SKM-1 (cell line): ENCODE results near the gene UNC5C.

Experiments used
- DNase-seq: peaks from one replicate; lab custom pipeline; 2025; ENCODE audit not compliant: unreplicated experiment; lab: John Stamatoyannopoulos, UW

The UNC5C gene

DNA sequence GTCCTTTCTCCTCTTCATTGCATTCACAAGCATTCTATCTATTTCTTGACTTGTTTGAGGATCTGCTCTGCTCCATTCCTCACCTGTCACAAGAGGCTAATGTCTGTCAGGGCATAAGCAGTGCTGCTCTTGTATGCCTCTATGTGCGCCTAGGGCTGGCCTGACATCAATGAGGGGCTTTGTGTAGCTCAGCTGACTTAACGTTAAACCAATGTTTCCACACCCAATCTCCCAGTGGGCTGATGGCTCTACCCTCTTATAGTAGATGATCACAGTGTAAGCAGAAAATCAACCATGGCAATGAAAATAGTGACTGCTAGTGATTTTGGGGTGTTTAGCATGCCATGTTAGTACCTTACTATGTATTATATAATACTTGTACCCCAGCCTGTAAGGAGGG is 139.0 kb downstream of the UNC5C start:
- DNase-seq = no peak

- no peak for DNase-seq
Measured at GRCh38 chr4:95409127-95409526, 139.6 kb downstream of the UNC5C start.

- no peak for DNase-seq
Measured at GRCh38 chr4:95402299-95402698, 146.5 kb downstream of the UNC5C start.

DNA sequence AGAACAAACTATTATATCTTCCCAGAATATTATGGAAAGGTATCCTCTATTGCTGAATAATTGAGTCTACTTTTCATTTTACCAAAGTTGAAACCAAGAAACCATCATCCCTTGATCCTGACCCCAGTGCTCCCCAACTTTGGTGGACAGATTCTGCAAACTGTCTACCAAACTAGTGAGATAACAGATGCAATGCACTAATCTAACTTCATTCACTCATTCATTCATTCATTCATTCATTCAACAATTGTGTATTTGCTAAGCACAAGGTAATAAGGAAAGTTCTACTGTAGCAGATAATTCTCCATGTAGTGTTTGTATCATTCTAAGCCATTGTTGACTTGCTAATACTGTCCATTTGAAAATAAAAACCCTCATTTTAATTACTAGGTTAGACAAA is 150.6 kb downstream of the UNC5C start:
- no peak for DNase-seq

DNA sequence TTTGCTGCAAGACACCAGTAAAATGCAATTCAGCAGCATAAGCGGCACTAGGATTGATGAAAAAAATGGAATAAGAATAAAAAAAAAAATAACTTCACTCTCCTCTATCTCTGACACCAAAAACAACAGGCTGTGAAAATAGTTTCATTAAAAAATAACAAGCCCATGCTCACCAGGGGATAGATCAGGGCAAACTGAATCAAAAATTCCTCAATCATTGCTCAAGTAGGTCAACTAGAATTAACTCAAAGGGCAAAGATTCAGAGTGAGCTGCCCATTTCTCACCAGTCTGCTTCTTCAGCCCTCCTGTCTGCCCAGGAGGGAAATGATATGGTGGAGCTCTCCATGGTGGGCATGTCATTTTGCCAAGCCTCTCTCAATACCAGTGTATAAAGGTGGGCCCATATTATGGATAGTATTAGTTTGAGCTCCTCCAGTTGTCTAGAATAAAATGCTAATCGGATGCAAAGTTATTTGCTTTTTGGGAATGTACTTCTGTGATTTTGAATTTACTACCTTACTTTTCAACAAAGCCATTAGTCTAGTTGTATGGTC is 153.9 kb downstream of the UNC5C start:
- no peak for DNase-seq

DNA sequence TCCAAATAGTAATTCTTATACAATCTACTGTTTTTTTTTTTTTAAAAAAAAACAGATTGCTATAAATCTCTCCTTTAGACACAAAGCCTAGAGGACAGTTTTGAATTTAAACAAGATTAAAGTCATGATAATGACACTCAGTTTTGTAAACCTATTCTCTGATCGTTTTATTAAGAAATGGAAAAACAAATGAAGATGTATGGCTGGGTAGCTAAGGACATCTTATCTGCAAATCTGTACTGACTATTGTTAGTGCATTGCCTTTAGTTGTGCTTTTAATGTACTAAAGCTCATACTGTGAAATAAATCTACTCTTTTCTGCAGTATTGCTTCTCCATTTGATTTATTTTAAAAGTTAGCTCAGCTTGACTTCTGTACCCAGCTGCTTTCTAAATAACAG is 155.0 kb downstream of the UNC5C start:
- no peak for DNase-seq

DNA sequence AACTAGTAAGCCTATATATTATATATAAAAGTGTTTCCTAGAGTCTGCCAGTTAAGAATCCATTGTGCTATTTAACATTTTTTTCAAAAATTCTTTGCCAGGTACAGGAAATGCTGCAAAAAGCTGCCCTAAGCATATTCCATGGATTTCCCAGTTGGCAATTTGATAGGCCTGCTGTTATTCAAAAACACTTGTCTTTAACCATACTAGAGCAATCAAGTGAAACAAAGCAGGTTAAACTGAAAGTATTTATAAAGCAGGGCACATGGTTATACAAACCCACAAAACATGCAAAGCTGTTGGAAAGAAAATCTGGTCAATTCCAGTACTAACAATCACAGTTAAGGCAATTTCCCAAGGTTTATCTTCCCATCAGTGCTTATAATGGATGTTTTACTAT is 159.9 kb downstream of the UNC5C start:
- DNase-seq = no peak

DNA sequence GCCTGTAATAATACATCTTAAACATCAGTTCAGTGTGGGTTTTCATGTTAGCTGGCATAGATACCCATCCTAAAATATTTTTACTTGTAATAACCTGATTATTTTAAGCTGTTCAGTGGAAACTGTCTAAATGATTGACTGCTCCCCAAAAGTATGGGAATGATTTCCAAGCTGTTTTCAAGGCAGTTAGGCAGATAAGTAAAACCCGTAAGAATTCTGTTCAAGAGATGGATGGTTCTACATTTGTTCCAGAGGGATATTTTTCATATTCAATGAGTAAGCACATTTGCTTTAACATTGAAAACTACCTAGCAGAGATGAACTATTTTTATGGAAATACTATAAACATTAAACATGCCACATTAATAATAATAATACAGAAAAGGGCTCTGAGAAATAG is 161.1 kb downstream of the UNC5C start:
- no peak for DNase-seq

DNA sequence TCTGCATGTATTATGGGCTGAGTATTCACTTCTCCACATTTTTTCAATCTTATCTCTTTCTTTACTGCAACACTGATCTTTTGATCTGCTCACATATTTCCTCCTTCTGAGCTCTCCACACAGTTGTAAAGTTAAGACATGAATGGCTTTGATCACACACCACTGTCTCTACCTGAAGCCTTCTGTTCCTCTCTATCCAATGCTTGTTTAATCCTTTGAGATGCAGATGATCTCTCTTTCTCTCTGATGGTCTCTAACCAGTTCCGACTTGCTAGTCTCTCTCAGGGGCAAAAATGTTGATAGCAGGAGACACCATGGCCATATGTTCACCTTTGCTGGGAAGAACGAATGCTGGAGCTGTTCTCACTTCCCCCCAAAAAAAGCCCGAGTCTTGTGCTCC is 162.4 kb downstream of the UNC5C start:
- DNase-seq = no peak

DNA sequence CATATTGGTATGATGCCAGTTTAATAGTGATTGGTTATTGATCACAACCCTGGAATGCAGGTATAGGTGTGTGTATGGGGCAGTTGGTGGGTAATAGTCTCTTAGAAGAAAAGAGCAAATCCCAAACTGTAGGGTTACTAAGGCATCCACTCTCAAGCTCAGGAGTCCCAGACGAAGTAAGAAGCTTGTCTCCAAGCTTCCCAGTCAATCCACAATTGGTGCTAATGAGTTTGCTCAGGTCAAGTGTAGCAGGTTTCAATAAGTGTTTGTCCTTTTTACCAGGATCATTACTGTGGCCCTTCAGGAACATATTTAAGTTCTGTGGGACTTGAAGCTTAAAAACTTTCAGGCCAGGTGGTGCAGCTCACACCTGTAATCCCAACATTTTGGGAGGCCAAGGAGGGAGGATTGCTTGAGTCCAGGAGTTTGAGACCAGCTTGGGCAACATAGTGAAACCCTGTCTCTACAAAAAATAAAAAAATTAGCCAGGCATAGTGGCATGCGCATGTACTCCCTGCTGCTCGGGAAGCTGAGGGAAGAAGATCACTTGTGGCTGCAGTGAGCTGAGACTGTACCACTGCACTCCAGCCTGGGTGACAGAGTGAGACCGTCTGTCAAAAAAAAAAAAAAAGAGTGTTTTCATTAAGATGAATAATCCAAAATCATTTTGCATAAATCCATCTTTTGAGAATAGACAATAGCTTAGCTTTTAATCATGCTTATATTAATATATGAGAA is 166.8 kb downstream of the UNC5C start:
- DNase-seq = no peak

DNA sequence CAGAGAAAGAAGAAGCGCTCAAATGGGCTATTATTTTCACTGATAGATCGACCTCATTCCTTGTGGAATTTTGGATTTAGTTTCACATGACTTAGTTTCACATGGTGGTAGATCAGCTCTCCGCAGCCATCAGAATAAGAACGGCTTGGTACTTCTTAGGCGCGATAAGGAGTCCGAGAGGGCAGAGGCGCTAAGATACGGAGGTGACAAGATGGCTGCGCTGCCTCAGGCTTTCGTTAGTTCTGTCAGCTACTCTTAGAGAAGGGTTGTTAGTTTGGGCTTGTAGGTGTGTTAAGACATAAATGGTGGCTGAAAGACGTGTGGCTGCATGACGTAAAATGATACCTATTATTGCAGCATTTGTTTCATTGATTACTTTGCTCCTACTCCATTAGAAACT is 169.1 kb downstream of the UNC5C start:
- no peak for DNase-seq

DNA sequence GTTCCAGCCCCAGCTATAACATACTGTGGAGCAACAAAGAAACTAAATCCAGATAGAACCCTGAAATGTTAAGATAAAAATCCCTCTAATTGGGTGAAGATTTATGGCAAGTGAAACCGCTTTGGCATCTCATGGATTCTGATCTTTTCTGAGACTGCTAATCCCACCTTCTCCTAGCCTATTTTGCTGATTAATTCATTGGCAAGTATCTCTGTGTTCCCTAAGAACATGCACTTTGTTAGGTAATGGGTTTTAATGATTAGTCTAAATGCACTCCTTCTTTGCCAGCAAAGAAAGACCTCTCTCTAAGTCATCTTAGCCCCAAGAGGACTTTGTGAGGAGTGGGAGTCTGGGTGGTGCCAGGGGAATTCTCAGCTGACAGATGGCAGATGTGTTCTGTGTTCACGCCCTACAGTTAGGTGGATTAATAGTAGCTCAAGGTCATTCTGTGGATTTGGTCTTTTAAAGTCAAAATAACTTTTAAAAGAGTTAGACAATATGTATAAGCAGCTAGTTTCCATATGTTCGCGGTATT is 171.3 kb downstream of the UNC5C start:
- no peak for DNase-seq

GRCh38 chr4:95371476-95372224 is 177.1 kb downstream of the UNC5C start:
- no peak for DNase-seq

- DNase-seq = no peak
Measured at GRCh38 chr4:95367824-95368223, 180.9 kb downstream of the UNC5C start.

GRCh38 chr4:95363966-95364365 is 184.8 kb downstream of the UNC5C start:
- DNase-seq = no peak

- no peak for DNase-seq
Measured at GRCh38 chr4:95363559-95363925, 185.2 kb downstream of the UNC5C start.

DNA sequence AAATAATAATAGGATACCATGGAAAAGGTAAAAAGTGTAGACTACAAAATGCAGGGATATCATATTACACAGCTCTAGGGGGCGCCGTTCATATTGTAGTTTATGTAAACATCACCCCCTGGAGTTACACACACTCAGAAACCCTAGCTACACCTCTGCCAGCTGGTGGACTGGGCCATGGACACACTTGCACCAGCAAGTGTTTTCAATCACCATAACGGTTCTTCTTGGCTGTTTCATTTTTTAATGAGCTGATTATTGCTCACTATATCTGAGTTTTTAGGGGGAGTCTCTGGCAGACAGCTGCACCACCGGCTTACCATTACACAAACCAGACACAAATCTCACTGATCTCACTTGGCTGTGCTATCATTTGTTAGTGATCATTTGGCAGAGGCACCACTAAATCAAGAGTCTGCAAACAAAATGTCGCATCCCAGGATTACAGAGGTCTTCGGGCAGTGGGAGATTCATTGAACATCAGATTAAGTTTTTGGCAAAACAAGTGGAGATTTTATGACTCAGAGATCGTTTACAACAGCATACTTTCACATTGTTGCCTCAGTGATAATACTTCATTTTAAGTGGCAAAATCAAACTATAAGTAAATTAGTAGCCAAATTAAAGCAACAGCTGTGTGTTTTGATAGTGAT is 185.7 kb downstream of the UNC5C start:
- no peak for DNase-seq

GRCh38 chr4:95362066-95362465 is 186.7 kb downstream of the UNC5C start:
- no peak for DNase-seq

GRCh38 chr4:95361696-95361965 is 187.1 kb downstream of the UNC5C start:
- no peak for DNase-seq

GRCh38 chr4:95360906-95361695 is 187.7 kb downstream of the UNC5C start:
- no peak for DNase-seq

- no peak for DNase-seq
Measured at GRCh38 chr4:95360256-95360903, 188.4 kb downstream of the UNC5C start.
